SU-DHL-6 (cell line): ENCODE results near the gene EML1.

Source experiments
- H2AFZ ChIP-seq: fragments of 200-600 bp; sonication (generic); 2 replicates; pipeline ENCODE4 v1.6.1; 2014; ENCODE audit warnings: low read depth, mild to moderate bottlenecking, moderate library complexity, mixed read lengths, antibody characterized with exemption, low read length; ENCODE audit not compliant: severe bottlenecking
- H3F3A ChIP-seq: fragments of 200-600 bp; shearing (Covaris generic); 2 replicates; pipeline ENCODE4 v1.6.0; 2016; ENCODE audit warnings: antibody characterized with exemption, mild to moderate bottlenecking; ENCODE audit not compliant: insufficient read depth
- H3K27ac ChIP-seq: fragments of 200-600 bp; sonication (generic); 2 replicates; pipeline ENCODE4 v1.5.1; 2016; ENCODE audit warnings: low read depth, mild to moderate bottlenecking, low read length, moderate library complexity, mixed read lengths
- H3K27me3 ChIP-seq: fragments of 200-600 bp; sonication (generic), shearing (Covaris generic); 2 replicates; pipeline ENCODE4 v1.6.0; 2014; ENCODE audit warnings: mild to moderate bottlenecking, low read length
- H3K36me3 ChIP-seq: fragments of 200-600 bp; sonication (generic); 2 replicates; pipeline ENCODE4 v1.6.1; 2014; ENCODE audit warnings: mild to moderate bottlenecking, low read length, mixed read lengths
- H3K4me2 ChIP-seq: fragments of 300-600, 200-600 bp; shearing (Covaris generic), sonication (generic); 2 replicates; pipeline ENCODE4 v1.6.0; 2014; ENCODE audit warnings: low read length, low read depth, mild to moderate bottlenecking; ENCODE audit not compliant: poor library complexity, severe bottlenecking
- H3K4me3 ChIP-seq: fragments of 200-600 bp; sonication (generic); 2 replicates; pipeline ENCODE4 v1.5.1; 2014; ENCODE audit warnings: antibody characterized with exemption, low read length, mild to moderate bottlenecking, mixed read lengths; ENCODE audit not compliant: insufficient read depth, poor library complexity, severe bottlenecking
- H3K79me2 ChIP-seq: fragments of 200-600 bp; sonication (generic); 2 replicates; pipeline ENCODE4 v1.6.1; 2014; ENCODE audit warnings: mild to moderate bottlenecking, low read length, moderate library complexity; ENCODE audit not compliant: insufficient read depth
- H3K9ac ChIP-seq: fragments of 200-600 bp; sonication (generic); 2 replicates; pipeline ENCODE4 v1.7.0; 2014; ENCODE audit warnings: mild to moderate bottlenecking, low read length
- H3K9me2 ChIP-seq: fragments of 200-600 bp; sonication (generic); replicated peaks from 2 replicates; pipeline ENCODE4 v1.6.1; 2014; ENCODE audit warnings: low read length; ENCODE audit not compliant: insufficient read depth
- H3K9me3 ChIP-seq: fragments of 200-600 bp; sonication (generic); 2 replicates; pipeline ENCODE4 v1.6.1; 2014; ENCODE audit warnings: low read length, mixed read lengths; ENCODE audit not compliant: insufficient read depth
- H4K20me1 ChIP-seq: fragments of 200-600 bp; sonication (generic); 2 replicates; pipeline ENCODE4 v1.6.1; 2014; ENCODE audit warnings: low read depth, mild to moderate bottlenecking, antibody characterized with exemption, low read length, moderate library complexity, mixed read lengths
- CTCF ChIP-seq: fragments of 200-600 bp; sonication (generic); IDR thresholded peaks from one replicate; pipeline ENCODE4 v1.5.1; 2017; ENCODE audit warnings: antibody characterized with exemption, mild to moderate bottlenecking, low read length, moderate library complexity; ENCODE audit not compliant: insufficient read depth, poor library complexity, severe bottlenecking
- EZH2phosphoT487 ChIP-seq: fragments of 200-600 bp; sonication (generic), shearing (Covaris generic); conservative IDR thresholded peaks from 2 replicates; pipeline ENCODE4 v1.6.1; 2018; ENCODE audit warnings: mild to moderate bottlenecking, antibody characterized with exemption, low read length, moderate library complexity, mixed read lengths

The EML1 gene

GRCh38 chr14:99794151-99794780 lies 1.1 kb downstream of the EML1 start:
- no peaks in the 10 kb centered on the region for H4K20me1 ChIP-seq
- no peak overlapping the region for H3K27ac ChIP-seq
- no peaks in the 10 kb centered on the region for H3F3A ChIP-seq
- no peaks in the 10 kb centered on the region for H3K9me2 ChIP-seq
- peak overlapping the region; percentile 64 for H3K4me2 ChIP-seq
- no peak overlapping the region for H3K9ac ChIP-seq
- H3K79me2 ChIP-seq: no peaks in the 10 kb centered on the region
- H3K27me3 ChIP-seq: no peaks in the 10 kb centered on the region; the same call in 1 of the 2 replicates
- no peak overlapping the region for H3K4me3 ChIP-seq
- no peak overlapping the region for H2AFZ ChIP-seq
- TF ChIP-seq CTCF: no peak
- no peak for TF ChIP-seq EZH2phosphoT487
- no peaks in the 10 kb centered on the region for H3K36me3 ChIP-seq
- no peaks in the 10 kb centered on the region for H3K9me3 ChIP-seq

GRCh38 chr14:99795046-99795445 lies 1.8 kb downstream of the EML1 start:
- H3K4me3 ChIP-seq: no peak overlapping the region

GRCh38 chr14:99797231-99797630 lies 4.0 kb downstream of the EML1 start:
- Histone ChIP-seq H2AFZ (no peak overlapping the region), H3K36me3 (no peaks in the 10 kb centered on the region), H3K9ac (no peak overlapping the region), H3K27ac (no peak overlapping the region), H3F3A (no peaks in the 10 kb centered on the region), H3K79me2 (no peaks in the 10 kb centered on the region), H3K9me2 (no peaks in the 10 kb centered on the region), H3K9me3 (no peaks in the 10 kb centered on the region), H3K4me3 (no peak overlapping the region), H3K4me2 (no peak overlapping the region), H4K20me1 (no peaks in the 10 kb centered on the region), H3K27me3 (no peaks in the 10 kb centered on the region; the same call in 1 of the 2 replicates)
- TF ChIP-seq CTCF (no peak), EZH2phosphoT487 (no peak)

More at GRCh38 chr14:99795046-99795445, 1.8 kb downstream of the EML1 start:
- Histone ChIP-seq H4K20me1 (no peaks in the 10 kb centered on the region), H3K9me2 (no peaks in the 10 kb centered on the region), H3K36me3 (no peaks in the 10 kb centered on the region), H3K4me2 (no peak overlapping the region), H3K27ac (no peak overlapping the region), H3F3A (no peaks in the 10 kb centered on the region), H3K9ac (no peak overlapping the region), H2AFZ (no peak overlapping the region), H3K79me2 (no peaks in the 10 kb centered on the region), H3K9me3 (no peaks in the 10 kb centered on the region), H3K27me3 (no peaks in the 10 kb centered on the region; the same call in 1 of the 2 replicates)
- TF ChIP-seq CTCF (no peak), EZH2phosphoT487 (no peak)
